Thoracic aorta (tissue), 2 donors: ENCODE measurements around the gene AUNIP. TPM values are rescaled to one million over a fixed set of nuclear protein-coding genes. Genes with fewer than 3 reads are reported as not detected.

Experiments
- ATAC-seq: fragments of 150-250 bp; one replicate; pipeline ENCODE4 v1.8.0; 2017; ENCODE audit warnings: low read depth; ENCODE audit not compliant: insufficient number of reproducible peaks, low FRiP score
- DNase-seq: peaks from one replicate; pipeline ENCODE4 v3.0.0-alpha.2; 2020; ENCODE audit warnings: low spot score
- H3K27ac ChIP-seq, 2 donors: fragments of 200-600 bp; sonication (generic); 1 replicate in 1 of 2; 2 replicates in 1 of 2; pipeline ENCODE4 v1.5.1; 2016; ENCODE audit warnings: mild to moderate bottlenecking in 2 of 2, moderate library complexity in 2 of 2
- H3K27me3 ChIP-seq: fragments of 200-600 bp; sonication (generic); replicated peaks from 2 replicates; pipeline ENCODE4 v1.6.0; 2016; ENCODE audit warnings: mild to moderate bottlenecking; ENCODE audit not compliant: insufficient read depth
- H3K36me3 ChIP-seq: fragments of 200-600 bp; sonication (generic); one replicate; pipeline ENCODE4 v1.5.1; 2016
- H3K4me1 ChIP-seq, 2 donors: fragments of 200-600 bp; sonication (generic); 1 replicate in 1 of 2; 2 replicates in 1 of 2; pipeline versions ENCODE4 v1.5.1 to v1.6.0; 2016; ENCODE audit warnings: low read depth in 2 of 2, mild to moderate bottlenecking in 1 of 2; ENCODE audit not compliant: control insufficient read depth in 1 of 2
- H3K4me3 ChIP-seq: fragments of 200-600 bp; sonication (generic); 2 replicates; pipeline ENCODE4 v1.5.1; 2016; ENCODE audit warnings: mild to moderate bottlenecking
- H3K9me3 ChIP-seq: fragments of 200-600 bp; sonication (generic); 2 replicates; pipeline ENCODE4 v1.5.1; 2016
- total RNA-seq, 2 donors: library from RNA; depleted of rRNA; stranded (reverse); fragments of >200 nt; gene quantifications; one replicate each; pipeline versions ENCODE4 v1.1.0 to v1.2.3, GENCODE V29; 2016
- TF ChIP-seq, protein P1 (sequence below): fragments of 200-600 bp; sonication (generic); IDR thresholded peaks from one replicate; pipeline ENCODE4 v1.5.1; 2019; ENCODE audit warnings: antibody characterized with exemption

AUNIP gene
- total RNA-seq, 2 donors from 2014 or later = not detected

DNA sequence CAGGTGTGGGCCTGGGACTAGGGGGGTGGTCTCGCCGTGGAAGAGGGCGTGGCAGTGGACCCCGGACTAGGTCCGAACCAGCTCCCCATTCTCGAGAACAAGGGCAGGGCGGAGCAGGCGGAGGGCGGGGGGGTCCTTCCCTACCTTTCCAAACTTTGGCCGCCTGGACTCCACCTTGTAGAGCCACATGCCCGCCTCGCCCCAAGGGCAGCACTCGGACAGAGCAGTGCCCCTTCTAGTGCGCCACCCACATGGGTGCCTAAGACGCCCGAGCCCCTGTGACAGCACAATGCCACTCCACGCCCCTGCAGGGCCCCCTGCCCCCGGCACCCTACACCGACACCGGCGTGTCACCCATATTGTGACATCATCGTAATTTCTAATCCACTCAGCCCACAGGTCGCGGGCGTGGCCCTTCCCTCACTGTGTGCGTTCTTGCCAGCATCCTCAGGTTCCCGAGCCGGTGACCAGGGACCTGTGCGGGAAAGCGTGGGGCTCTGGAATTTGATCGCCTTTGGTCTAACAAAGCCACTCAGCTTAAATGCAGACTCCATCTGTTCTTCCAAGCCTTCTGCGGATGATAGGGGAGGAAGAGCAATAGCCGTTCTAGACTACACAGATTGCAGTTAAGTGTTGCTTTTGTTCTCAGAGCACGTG, 47.5 kb upstream of the AUNIP start:
- TF ChIP-seq, protein P1, sequence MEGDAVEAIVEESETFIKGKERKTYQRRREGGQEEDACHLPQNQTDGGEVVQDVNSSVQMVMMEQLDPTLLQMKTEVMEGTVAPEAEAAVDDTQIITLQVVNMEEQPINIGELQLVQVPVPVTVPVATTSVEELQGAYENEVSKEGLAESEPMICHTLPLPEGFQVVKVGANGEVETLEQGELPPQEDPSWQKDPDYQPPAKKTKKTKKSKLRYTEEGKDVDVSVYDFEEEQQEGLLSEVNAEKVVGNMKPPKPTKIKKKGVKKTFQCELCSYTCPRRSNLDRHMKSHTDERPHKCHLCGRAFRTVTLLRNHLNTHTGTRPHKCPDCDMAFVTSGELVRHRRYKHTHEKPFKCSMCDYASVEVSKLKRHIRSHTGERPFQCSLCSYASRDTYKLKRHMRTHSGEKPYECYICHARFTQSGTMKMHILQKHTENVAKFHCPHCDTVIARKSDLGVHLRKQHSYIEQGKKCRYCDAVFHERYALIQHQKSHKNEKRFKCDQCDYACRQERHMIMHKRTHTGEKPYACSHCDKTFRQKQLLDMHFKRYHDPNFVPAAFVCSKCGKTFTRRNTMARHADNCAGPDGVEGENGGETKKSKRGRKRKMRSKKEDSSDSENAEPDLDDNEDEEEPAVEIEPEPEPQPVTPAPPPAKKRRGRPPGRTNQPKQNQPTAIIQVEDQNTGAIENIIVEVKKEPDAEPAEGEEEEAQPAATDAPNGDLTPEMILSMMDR = no peak
- ATAC-seq = no peak
- Histone ChIP-seq H3K9me3 (no peaks in the 10 kb centered on the region), H3K4me1 (peaks cover 3 to 20% of the 10 kb centered on the region in 2 donors), H3K27me3 (no peaks in the 10 kb centered on the region), H3K27ac (peak overlapping the region; percentile 30 to 43), H3K4me3 (peak overlapping the region; percentile 88), H3K36me3 (no peaks in the 10 kb centered on the region)
- no peak for DNase-seq

DNA sequence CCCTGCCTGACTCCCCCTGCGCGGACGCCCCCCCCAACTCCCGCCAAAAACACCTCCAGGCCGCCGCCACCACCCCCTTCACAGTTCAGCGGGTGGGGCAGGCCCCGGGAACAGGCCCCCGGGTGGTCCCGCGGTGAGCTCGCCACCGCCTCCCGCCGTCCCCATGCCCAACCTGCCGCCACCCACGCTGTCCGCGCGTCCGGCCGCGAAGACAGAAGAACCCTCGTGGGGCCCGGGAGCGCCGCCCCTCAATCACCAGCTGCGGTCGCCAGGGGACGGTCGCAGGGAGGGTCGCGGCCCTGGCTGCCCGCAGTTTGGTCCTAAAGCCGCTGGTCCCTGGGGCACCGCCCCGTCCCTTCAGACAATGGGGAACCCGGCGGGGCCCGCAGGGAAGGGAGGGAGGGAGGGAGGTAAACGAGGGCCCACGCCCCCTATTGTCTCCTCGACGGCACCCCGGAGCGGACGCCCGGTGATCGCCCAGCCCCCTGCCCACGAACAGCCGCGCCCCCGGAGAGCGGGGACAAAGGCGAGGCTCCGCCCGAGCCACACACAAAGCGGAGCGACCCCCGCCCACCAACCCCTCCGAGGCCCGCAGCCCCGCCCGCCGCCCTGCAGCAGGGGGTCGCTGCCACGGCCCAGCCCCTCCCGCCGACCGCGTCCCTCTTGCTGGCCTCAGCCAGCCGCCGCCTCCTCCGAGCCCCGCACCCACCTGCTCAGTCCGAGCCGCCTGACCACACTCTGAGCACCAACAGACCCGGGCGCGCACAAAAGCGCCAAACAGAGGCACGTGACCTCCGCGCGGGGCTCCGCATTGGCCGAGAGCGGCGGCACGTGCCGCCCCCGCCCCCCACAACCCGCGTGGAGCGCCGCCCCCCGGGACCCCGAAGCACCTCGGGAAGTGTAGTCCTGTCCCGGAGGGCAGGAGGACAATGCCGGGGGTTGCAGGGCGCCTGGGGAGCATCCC, 46.7 kb upstream of the AUNIP start, which contains the start of gene STMN1:
STMN1 (minus strand) TSS at position 740 of the 964 bp plus-strand sequence. CDS start 1,743 bp downstream, outside the sequence.
- Histone ChIP-seq H3K4me1 (peaks cover 3 to 20% of the 10 kb centered on the region in 2 donors), H3K4me3 (peak within 1 kb of the TSS; percentile 88), H3K27ac (peak within 1 kb of the TSS; percentile 43 to 54), H3K36me3 (no peaks in the 10 kb centered on the region), H3K9me3 (no peaks in the 10 kb centered on the region), H3K27me3 (no peaks in the 10 kb centered on the region)
- TF ChIP-seq, protein P1 = peak; percentile 12
- ATAC-seq (peak; percentile 37), DNase-seq (peak; percentile 58)

DNA sequence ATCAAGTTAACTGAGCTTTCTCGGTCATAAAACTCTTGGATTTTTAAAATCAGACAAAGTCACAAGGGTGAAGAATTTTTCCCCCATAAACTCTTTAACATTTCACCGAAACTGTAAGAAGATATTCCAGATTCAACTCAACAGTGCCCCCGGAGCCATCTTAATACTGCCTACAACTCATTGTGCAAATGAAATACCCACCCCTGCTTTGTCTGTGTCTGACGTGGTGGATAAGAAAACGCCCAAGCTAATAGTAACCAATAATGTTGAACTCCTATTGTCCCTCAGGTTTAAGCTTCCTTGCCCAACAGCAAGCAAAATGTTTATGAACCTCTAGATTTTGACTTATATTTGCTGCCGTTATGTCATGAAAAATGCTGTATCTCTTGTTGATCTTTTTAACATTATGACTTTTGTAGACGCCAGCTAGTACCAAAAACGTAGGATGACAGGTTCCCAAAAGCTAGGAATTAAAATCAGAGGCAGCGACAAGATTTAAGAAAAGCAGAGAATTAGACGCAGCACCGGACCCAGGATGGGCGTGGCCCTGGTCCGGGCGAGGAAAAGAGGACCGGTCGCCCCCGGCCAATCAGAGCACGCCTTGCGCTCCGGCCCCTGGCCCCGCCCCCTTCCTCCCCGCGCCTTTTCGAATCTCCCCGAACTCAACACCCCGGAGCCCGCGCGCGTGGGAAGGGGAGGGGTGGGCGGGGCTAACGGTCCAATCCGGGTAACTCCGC, 45.9 kb upstream of the AUNIP start:
- TF ChIP-seq, protein P1 = no peak
- DNase-seq = peak; percentile 53
- ATAC-seq = peak; percentile 55
- Histone ChIP-seq H3K4me1 (peaks cover 3 to 20% of the 10 kb centered on the region in 2 donors), H3K9me3 (no peaks in the 10 kb centered on the region), H3K27ac (peak overlapping the region; percentile 9 to 54), H3K36me3 (no peaks in the 10 kb centered on the region), H3K27me3 (no peaks in the 10 kb centered on the region), H3K4me3 (peak overlapping the region; percentile 88)

DNA sequence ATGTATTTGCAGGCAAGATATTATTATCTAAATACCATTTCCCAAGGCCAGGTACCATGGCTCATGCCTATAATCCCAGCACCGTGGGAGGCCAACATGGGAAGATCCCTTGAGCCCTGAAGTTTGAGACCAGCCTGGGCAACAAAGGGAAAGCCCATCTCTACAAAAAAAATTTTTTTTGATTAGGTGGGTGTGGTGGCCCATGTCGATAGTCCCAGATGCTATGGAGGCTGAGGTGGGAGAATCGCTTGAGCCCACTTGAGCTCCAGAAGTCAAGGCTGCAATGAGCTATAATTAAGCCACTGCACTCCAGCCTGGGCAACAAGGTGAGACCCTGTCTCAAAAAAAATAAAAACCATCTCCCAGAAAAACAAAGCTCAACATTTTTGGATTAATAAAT, 44.7 kb upstream of the AUNIP start:
- H3K27ac ChIP-seq = no peak overlapping the region
- H3K4me1 ChIP-seq = peaks cover 3 to 20% of the 10 kb centered on the region in 2 donors
- H3K4me3 ChIP-seq = no peak overlapping the region
- H3K9me3 ChIP-seq = no peaks in the 10 kb centered on the region
- no peaks in the 10 kb centered on the region for H3K27me3 ChIP-seq
- TF ChIP-seq, protein P1 = no peak
- ATAC-seq (no peak), DNase-seq (no peak)
- H3K36me3 ChIP-seq = no peaks in the 10 kb centered on the region
